Occipital lobe (tissue), 2 donors: Measurements from ENCODE around the gene CCT6B. TPM values are rescaled to one million over a fixed set of nuclear protein-coding genes. Genes with fewer than 3 reads are reported as not detected.

Experiments used
- DNase-seq: peaks from one replicate; lab custom pipeline; 2025; lab: John Stamatoyannopoulos, UW
- total RNA-seq: library from RNA; depleted of rRNA; stranded (reverse); fragments of >200 nt; gene quantifications from one replicate; pipeline ENCODE4 v1.2.3, GENCODE V29; 2014

The CCT6B gene
- total RNA-seq, 1 donor from 2014 or later = 2.3 TPM

- no peak for DNase-seq
These were observed 76.7 kb downstream of the CCT6B start for GRCh38 chr17:34884597-34884996.

DNA sequence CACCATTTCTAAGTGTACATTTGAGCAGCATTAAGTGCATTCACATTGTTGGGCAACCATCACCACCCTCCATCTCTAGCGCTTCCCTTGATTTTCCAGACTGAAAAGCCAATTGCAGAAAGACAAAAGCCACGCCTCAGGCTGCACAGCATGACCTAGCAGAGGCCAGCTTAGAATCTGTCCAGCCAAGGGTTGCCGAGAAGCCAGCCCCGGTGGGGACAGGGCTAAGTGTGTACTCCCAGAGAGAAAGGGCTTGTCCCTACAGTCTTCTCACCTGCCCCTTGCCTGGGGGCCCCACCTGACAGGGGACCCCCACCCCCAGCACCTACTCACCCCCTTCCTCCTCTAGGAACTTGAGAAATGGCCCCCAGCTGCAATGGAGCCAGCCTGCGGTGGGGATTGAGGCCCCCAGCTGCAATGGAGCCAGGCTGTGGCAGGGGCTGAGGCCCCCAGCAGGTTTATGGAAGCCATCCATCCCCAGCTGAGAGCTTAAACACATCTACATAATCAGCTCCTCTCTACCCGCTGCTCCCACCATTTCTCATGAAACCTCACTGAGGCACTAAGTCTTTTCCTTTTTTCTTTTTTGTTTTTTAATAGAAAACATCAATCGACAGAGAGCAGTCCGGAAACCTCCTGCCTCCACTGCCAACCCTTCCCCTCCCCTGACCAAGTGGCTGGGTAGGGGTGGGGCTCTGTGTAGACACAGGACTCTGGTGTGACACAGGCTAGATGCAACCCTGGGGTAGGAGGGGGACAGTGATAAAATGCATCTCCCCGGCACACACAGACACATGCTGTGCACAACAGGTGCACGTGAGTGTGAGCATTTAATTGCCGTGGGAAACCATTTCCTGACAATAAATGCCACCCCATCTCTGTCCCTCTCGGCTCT lies 77.9 kb downstream of the CCT6B start:
- DNase-seq = no peak

DNA sequence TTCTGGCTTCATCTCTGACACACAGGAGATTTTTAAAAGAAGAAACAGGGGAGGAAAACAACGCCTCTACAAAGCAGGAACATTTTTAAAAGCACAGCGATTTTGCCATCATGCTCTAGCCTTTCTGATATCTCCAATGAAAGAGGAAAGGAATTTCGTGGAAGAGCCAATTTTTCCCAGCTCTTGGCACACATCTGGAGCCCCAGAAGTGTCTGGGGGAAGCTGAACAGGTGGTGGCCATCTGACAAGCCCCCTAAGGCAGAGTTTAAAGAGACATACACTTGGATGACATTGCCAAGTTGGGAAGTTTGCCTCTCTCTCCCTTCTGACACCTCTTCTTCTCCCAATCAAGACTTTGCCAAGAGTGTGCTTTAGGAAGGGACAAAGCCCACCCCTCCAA lies 82.1 kb downstream of the CCT6B start:
- no peak for DNase-seq

Other genes with a start within 250 kb of the CCT6B start
- gene ZNF830, start 80 bp upstream of the CCT6B start, total RNA-seq = 18.4 TPM
- gene LIG3, start 19.1 kb upstream of the CCT6B start, total RNA-seq = 20.6 TPM
- 7.8 TPM for gene RFFL, start 102.2 kb upstream of the CCT6B start, total RNA-seq
- gene RAD51D, start 158.4 kb upstream of the CCT6B start, total RNA-seq = 8.6 TPM
- not detected for gene FNDC8, start 160.2 kb upstream of the CCT6B start, total RNA-seq
- 22.8 TPM for gene NLE1, start 180.8 kb upstream of the CCT6B start, total RNA-seq
- 0.31 TPM for gene UNC45B, start 186.4 kb upstream of the CCT6B start, total RNA-seq
- gene SLC35G3, start 232.9 kb upstream of the CCT6B start, total RNA-seq = not detected